ENCODE data around the gene MDN1.

Gene MDN1, protein sequence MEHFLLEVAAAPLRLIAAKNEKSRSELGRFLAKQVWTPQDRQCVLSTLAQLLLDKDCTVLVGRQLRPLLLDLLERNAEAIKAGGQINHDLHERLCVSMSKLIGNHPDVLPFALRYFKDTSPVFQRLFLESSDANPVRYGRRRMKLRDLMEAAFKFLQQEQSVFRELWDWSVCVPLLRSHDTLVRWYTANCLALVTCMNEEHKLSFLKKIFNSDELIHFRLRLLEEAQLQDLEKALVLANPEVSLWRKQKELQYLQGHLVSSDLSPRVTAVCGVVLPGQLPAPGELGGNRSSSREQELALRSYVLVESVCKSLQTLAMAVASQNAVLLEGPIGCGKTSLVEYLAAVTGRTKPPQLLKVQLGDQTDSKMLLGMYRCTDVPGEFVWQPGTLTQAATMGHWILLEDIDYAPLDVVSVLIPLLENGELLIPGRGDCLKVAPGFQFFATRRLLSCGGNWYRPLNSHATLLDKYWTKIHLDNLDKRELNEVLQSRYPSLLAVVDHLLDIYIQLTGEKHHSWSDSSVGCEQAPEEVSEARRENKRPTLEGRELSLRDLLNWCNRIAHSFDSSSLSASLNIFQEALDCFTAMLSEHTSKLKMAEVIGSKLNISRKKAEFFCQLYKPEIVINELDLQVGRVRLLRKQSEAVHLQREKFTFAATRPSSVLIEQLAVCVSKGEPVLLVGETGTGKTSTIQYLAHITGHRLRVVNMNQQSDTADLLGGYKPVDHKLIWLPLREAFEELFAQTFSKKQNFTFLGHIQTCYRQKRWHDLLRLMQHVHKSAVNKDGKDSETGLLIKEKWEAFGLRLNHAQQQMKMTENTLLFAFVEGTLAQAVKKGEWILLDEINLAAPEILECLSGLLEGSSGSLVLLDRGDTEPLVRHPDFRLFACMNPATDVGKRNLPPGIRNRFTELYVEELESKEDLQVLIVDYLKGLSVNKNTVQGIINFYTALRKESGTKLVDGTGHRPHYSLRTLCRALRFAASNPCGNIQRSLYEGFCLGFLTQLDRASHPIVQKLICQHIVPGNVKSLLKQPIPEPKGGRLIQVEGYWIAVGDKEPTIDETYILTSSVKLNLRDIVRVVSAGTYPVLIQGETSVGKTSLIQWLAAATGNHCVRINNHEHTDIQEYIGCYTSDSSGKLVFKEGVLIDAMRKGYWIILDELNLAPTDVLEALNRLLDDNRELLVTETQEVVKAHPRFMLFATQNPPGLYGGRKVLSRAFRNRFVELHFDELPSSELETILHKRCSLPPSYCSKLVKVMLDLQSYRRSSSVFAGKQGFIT (N-terminal part only)

DNA sequence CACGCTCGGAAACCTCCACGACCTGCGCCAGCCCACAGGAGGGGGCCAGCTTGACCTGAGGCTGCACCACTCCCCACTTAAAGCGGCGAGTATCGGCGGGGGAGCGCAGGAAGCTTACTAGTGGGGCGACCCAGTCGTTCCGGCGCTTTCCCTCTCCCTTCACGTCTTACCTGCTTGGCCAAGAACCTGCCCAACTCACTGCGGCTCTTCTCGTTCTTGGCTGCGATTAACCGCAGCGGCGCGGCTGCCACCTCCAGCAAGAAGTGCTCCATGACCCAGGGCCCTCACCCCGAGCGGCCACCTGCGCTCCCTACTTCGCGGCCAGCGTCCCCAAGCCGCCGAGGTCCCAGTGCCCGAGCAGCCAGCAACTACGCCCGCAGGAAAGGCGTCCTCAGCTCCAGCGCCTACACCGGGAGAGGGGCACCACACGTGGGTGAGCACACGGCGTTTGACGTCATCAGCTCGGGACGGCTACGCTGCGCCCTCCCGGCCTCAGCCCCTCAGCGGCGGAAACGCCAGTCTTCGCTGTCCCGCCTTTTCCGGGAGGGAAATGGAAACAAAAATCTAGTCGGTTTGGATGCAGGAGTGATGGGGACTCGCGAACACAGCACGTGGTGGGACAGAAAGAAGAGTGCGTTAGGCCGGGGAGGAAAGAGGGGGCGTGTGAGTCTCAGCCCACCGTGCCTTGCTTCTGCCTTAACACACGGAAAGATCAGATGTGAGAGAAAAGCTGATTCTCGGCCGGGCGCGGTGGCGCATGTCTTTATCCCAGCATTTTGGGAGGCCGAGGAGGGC is at the start of gene MDN1:
Gene MDN1, minus strand, starts transcription at position 459 of the 795 bp plus-strand sequence. Its CDS starts 187 bp downstream, at position 272.
- H3K4me3 ChIP-seq (ENCODE audit: low read depth, low read length) = peak within 1 kb of the TSS; percentile 89
- TF ChIP-seq, protein P1, sequence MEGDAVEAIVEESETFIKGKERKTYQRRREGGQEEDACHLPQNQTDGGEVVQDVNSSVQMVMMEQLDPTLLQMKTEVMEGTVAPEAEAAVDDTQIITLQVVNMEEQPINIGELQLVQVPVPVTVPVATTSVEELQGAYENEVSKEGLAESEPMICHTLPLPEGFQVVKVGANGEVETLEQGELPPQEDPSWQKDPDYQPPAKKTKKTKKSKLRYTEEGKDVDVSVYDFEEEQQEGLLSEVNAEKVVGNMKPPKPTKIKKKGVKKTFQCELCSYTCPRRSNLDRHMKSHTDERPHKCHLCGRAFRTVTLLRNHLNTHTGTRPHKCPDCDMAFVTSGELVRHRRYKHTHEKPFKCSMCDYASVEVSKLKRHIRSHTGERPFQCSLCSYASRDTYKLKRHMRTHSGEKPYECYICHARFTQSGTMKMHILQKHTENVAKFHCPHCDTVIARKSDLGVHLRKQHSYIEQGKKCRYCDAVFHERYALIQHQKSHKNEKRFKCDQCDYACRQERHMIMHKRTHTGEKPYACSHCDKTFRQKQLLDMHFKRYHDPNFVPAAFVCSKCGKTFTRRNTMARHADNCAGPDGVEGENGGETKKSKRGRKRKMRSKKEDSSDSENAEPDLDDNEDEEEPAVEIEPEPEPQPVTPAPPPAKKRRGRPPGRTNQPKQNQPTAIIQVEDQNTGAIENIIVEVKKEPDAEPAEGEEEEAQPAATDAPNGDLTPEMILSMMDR (IDR thresholded peaks at IDR 0.05; ENCODE audit: borderline replicate concordance, insufficient read depth, low read depth, low read length) = no peak

DNA sequence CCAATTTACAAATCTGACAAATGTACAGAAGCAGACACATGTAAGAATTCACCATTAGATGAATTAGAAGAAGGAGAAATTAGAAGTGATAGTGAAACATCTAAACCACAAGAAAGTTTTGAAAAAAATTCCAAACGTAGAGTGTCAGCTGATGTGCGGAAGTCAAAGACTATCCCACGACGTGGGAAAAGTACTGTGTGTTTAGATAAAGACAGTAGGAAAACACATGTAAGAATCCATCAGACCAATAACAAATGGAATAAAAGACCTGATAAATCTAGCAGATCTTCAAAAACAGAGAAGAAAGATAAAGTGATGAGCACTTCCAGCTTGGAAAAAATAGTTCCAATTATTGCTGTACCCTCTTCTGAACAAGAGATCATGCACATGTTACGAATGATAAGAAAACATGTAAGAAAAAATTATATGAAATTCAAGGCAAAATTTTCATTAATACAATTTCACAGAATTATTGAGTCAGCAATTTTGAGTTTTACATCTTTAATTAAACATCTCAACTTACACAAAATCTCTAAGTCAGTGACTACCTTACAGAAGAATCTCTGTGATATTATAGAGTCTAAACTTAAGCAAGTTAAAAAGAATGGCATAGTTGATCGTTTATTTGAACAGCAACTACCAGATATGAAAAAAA is 46.6 kb upstream of the MDN1 start:
- no peak overlapping the region for H3K4me3 ChIP-seq (ENCODE audit: low read depth, low read length)
- TF ChIP-seq, protein P1 (IDR thresholded peaks at IDR 0.05; ENCODE audit: borderline replicate concordance, insufficient read depth, low read depth, low read length) = no peak

DNA sequence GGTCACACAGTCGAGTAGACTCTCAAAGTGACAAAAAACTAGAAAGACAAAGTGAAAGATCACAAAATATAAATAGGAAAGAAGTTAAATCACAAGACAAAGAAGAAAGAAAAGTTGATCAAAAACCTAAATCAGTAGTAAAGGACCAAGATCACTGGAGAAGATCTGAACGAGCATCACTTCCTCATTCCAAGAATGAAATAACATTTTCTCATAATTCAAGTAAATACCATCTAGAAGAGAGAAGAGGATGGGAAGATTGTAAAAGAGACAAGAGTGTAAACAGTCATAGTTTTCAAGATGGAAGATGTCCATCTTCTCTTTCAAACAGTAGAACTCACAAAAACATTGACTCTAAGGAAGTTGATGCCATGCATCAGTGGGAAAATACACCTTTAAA is 43.1 kb upstream of the MDN1 start:
- TF ChIP-seq, protein P1 (IDR thresholded peaks at IDR 0.05; ENCODE audit: borderline replicate concordance, insufficient read depth, low read depth, low read length) = no peak
- no peak overlapping the region for H3K4me3 ChIP-seq (ENCODE audit: low read depth, low read length)

DNA sequence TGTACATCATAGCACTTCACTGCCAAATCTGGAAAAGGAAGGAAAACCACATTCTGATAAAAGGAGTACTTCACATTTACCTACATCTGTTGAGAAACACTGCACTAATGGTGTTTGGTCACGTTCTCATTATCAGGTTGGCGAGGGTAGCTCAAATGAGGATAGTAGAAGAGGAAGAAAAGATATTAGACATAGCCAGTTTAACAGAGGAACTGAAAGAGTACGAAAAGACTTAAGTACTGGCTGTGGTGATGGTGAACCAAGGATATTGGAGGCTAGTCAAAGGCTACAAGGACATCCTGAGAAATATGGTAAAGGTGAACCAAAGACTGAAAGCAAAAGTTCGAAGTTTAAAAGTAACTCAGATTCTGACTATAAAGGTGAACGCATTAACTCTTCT is 42.7 kb upstream of the MDN1 start:
- H3K4me3 ChIP-seq (ENCODE audit: low read depth, low read length) = no peak overlapping the region
- TF ChIP-seq, protein P1 (IDR thresholded peaks at IDR 0.05; ENCODE audit: borderline replicate concordance, insufficient read depth, low read depth, low read length) = no peak

DNA sequence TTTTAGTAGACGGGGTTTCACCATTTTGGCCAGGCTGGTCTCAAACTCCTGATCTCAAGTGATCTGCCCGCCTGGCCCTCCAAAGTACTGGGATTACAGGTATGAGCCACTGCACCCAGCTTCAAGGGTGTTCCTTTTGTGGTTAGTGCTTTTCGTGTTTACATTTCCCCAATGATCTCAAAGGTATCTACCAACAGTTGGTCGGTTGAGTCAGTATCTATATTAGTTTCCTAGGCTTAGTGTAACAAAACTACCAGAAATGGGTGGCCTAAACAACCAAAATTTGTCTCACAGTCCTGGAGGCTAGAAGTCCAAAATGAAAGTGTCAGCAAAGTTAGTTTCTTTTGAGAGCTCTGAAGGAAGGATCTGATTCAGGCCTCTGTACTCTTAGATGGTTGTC is 40.1 kb upstream of the MDN1 start:
- TF ChIP-seq, protein P1 (IDR thresholded peaks at IDR 0.05; ENCODE audit: borderline replicate concordance, insufficient read depth, low read depth, low read length) = no peak
- H3K4me3 ChIP-seq (ENCODE audit: low read depth, low read length) = no peak overlapping the region

DNA sequence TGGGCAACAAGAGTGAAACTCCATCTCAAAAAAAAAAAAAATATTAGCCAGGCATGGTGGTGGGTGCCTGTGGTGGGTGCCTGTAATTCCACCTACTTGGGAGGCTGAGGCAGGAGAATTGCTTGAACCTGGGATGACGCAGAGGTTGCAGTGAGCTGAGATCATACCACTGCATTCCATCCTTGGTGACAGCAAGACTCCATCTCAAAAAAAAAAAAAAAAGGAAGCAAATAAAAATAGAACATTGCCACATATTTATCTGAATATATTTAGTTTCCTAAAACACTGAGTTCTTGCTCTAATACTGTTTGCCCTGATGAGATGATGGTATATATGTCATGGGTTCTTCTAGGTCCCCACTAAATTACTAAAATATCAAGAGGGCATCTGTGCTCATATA is 38.4 kb upstream of the MDN1 start:
- H3K4me3 ChIP-seq (ENCODE audit: low read depth, low read length) = no peak overlapping the region
- TF ChIP-seq, protein P1 (IDR thresholded peaks at IDR 0.05; ENCODE audit: borderline replicate concordance, insufficient read depth, low read depth, low read length) = no peak
